IMR-90 (cell line): ENCODE results near the gene NOD2. TPM values are rescaled to one million over a fixed set of nuclear protein-coding genes. Genes with fewer than 3 reads are reported as not detected.

Experiments
- ATAC-seq: fragments of 200-7000 bp; cut with Tn5 transposase; 2 replicates; pipeline ENCODE4 v1.9.1; 2020; ENCODE audit warnings: low read depth, mild to moderate bottlenecking, moderate library complexity
- BruUV-seq: library from RNA; stranded (reverse); fragments of 400-500 nt; replicated peaks from 2 replicates; lab custom pipeline; 2021; lab: Mats Ljungman, UMichigan
- CTCF ChIA-PET: fragments of 300-600 bp; formaldehyde crosslinking; extraction: SDS; loops from one replicate; lab custom pipeline; 2021; ENCODE audit warnings: antibody characterized with exemption; lab: Yijun Ruan, JAX
- POLR2A ChIA-PET: fragments of 300-600 bp; sonication (Branson Sonifier 250); formaldehyde crosslinking; loops from one replicate; lab custom pipeline; 2022; ENCODE audit warnings: antibody characterized with exemption; ENCODE audit not compliant: unreplicated experiment; lab: Charles Lee
- DNase-seq: peaks from one replicate; pipeline ENCODE4 v3.0.0; 2013
- H2AFZ ChIP-seq: replicated peaks from 2 replicates; pipeline ENCODE3; 2013; ENCODE audit warnings: low read length, mild to moderate bottlenecking; ENCODE audit not compliant: poor library complexity
- H2AK5ac ChIP-seq: 2 replicates; pipeline ENCODE4 v1.6.1; 2013; ENCODE audit warnings: low read depth, low read length, inconsistent platforms
- H2AK9ac ChIP-seq: replicated peaks from 2 replicates; pipeline ENCODE3; 2013; ENCODE audit warnings: mild to moderate bottlenecking, low read depth, low read length, moderate library complexity; ENCODE audit not compliant: poor library complexity
- H2BK120ac ChIP-seq: 2 replicates; pipeline ENCODE4 v1.6.1; 2013; ENCODE audit warnings: low read depth, low read length, inconsistent platforms
- H2BK15ac ChIP-seq: 3 replicates; pipeline ENCODE4 v1.6.1; 2013; ENCODE audit warnings: low read depth, low read length, inconsistent platforms
- H2BK20ac ChIP-seq: 2 replicates; pipeline ENCODE4 v1.6.1; 2013; ENCODE audit warnings: low read depth, mild to moderate bottlenecking, inconsistent platforms, low read length, moderate library complexity
- H2BK5ac ChIP-seq: 2 replicates; pipeline ENCODE4 v1.6.1; 2013; ENCODE audit warnings: mild to moderate bottlenecking, low read depth, low read length, inconsistent platforms; ENCODE audit not compliant: poor library complexity, severe bottlenecking
- H3K14ac ChIP-seq: replicated peaks from 2 replicates; pipeline ENCODE4 v1.6.1; 2013; ENCODE audit warnings: low read depth, low read length, inconsistent platforms
- H3K18ac ChIP-seq: 2 replicates; pipeline ENCODE4 v1.6.1; 2013; ENCODE audit warnings: low read depth, low read length, control low read depth
- H3K23ac ChIP-seq: 2 replicates; pipeline ENCODE4 v1.6.1; 2013; ENCODE audit warnings: low read depth, low read length, inconsistent platforms
- H3K27ac ChIP-seq: 2 replicates; pipeline ENCODE4 v1.5.1; 2013; ENCODE audit warnings: mild to moderate bottlenecking, control low read depth, low read length; ENCODE audit not compliant: insufficient read depth
- H3K27me3 ChIP-seq: 2 replicates; pipeline ENCODE4 v1.6.1; 2013; ENCODE audit warnings: low read length; ENCODE audit not compliant: control insufficient read depth, insufficient read depth
- H3K36me3 ChIP-seq: 2 replicates; pipeline ENCODE4 v1.6.1; 2013; ENCODE audit warnings: low read length, mixed read lengths; ENCODE audit not compliant: control insufficient read depth, insufficient read depth
- H3K4ac ChIP-seq: 2 replicates; pipeline ENCODE4 v1.6.1; 2013; ENCODE audit warnings: low read depth, low read length, inconsistent platforms
- H3K4me1 ChIP-seq: 2 replicates; pipeline ENCODE4 v1.6.1; 2013; ENCODE audit warnings: low read length, mixed read lengths; ENCODE audit not compliant: control insufficient read depth, insufficient read depth
- H3K4me2 ChIP-seq: 2 replicates; pipeline ENCODE4 v1.6.1; 2013; ENCODE audit warnings: low read depth, mild to moderate bottlenecking, control low read depth, low read length, moderate library complexity
- H3K4me3 ChIP-seq: 2 replicates; pipeline ENCODE4 v1.5.1; 2013; ENCODE audit warnings: low read depth, mild to moderate bottlenecking, control low read depth, low read length, moderate library complexity; ENCODE audit not compliant: insufficient read depth
- H3K56ac ChIP-seq: 2 replicates; pipeline ENCODE4 v1.6.1; 2013; ENCODE audit warnings: low read length, inconsistent platforms; ENCODE audit not compliant: insufficient read depth; ENCODE audit errors: extremely low read depth
- H3K79me1 ChIP-seq, 2 experiments: 2 replicates each; pipeline ENCODE4 v1.6.1; 2013; ENCODE audit warnings: low read length in 2 of 2, inconsistent platforms in 1 of 2, low read depth in 1 of 2
- H3K9ac ChIP-seq: 2 replicates; pipeline ENCODE4 v1.6.1; 2013; ENCODE audit warnings: low read depth, low read length, control low read depth
- H3K9me1 ChIP-seq: 2 replicates; pipeline ENCODE4 v1.6.1; 2013; ENCODE audit warnings: low read length, inconsistent platforms; ENCODE audit not compliant: insufficient read depth
- H3K9me3 ChIP-seq: 2 replicates; pipeline ENCODE4 v1.6.1; 2013; ENCODE audit warnings: low read length; ENCODE audit not compliant: control insufficient read depth, insufficient read depth
- H4K20me1 ChIP-seq: 2 replicates; pipeline ENCODE4 v1.6.1; 2013; ENCODE audit warnings: low read length, inconsistent platforms; ENCODE audit not compliant: insufficient read depth
- H4K5ac ChIP-seq: 2 replicates; pipeline ENCODE4 v1.6.1; 2013; ENCODE audit warnings: mild to moderate bottlenecking, low read depth, low read length, control low read depth
- H4K8ac ChIP-seq, 2 experiments: 2 replicates each; pipeline ENCODE4 v1.6.1; 2013; ENCODE audit warnings: low read depth in 2 of 2, low read length in 2 of 2, control low read depth in 1 of 2, inconsistent platforms in 1 of 2
- H4K91ac ChIP-seq: 2 replicates; pipeline ENCODE4 v1.6.1; 2013; ENCODE audit warnings: low read depth, low read length, inconsistent platforms; ENCODE audit not compliant: insufficient read depth
- RCOR1 ChIP-seq: IDR thresholded peaks from 2 replicates; pipeline ENCODE4 v1.6.1; 2012; ENCODE audit warnings: mild to moderate bottlenecking, low read length, improper control_type of control experiment; ENCODE audit not compliant: insufficient replicate concordance
- USF2 ChIP-seq: fragments of 150-350 bp; IDR thresholded peaks from 2 replicates; pipeline ENCODE4 v1.6.1; 2017; ENCODE audit warnings: mild to moderate bottlenecking, antibody characterized with exemption, low read length, low read depth
- WGBS, 2 experiments: methylation state at CpG; one replicate each; pipeline versions ENCODE4 v1.1.5 to v1.1.7; 2013; ENCODE audit warnings: missing lambda C conversion rate in 2 of 2; ENCODE audit not compliant: insufficient read length in 1 of 2; ENCODE audit errors: extremely low coverage in 2 of 2; 5-methylcytosine and 5-hydroxymethylcytosine counted together
- dilution Hi-C: fragments of 300-500 bp; cut with HindIII; formaldehyde crosslinking; loops from one replicate; pipeline ENCODE4 v1.14.3; 2018; ENCODE audit warnings: low sequenced_read_pairs; ENCODE audit not compliant: unreplicated experiment
- in situ Hi-C: fragments of 300-500 bp; cut with MboI; formaldehyde crosslinking; loops from 3 replicates; pipeline ENCODE4 v1.14.3; 2019; ENCODE audit warnings: low sequenced_read_pairs, inconsistent platforms, mixed read lengths
- intact Hi-C: fragments of 100-400 bp; cut with micrococcal nuclease; formaldehyde crosslinking; loops from 2 replicates; pipeline ENCODE4 v1.10.0; 2022
- polyA plus RNA-seq, 3 experiments: library from polyadenylated mRNA; depleted of rRNA; stranded (reverse); fragments of >200 nt; gene quantifications; 2 replicates each; pipeline ENCODE4 v1.2.3, GENCODE V29; 2012; ENCODE audit warnings: low replicate concordance in 1 of 3
- total RNA-seq: library from RNA; depleted of rRNA; stranded (reverse); fragments of >200 nt; gene quantifications from 2 replicates; pipeline ENCODE4 v1.2.3, GENCODE V29; 2012

The NOD2 gene
- total and polyA plus RNA-seq, 2 of the 4 experiments (the other 2 are of a cell fraction), result not detected

GRCh38 chr16:50741225-50741780 is 47.9 kb downstream of the NOD2 start:
- dilution Hi-C loops, result no loop called here
- Histone ChIP-seq H4K5ac (no peak overlapping the region), H2AFZ (peak overlapping the region; percentile 92), H2AK5ac (no peak overlapping the region), H3K36me3 (peaks cover 4% of the 10 kb centered on the region), H3K56ac (no peak overlapping the region), H3K4me2 (peak overlapping the region; percentile 86), H3K4me1 (peaks cover 9% of the 10 kb centered on the region), H3K9me3 (no peaks in the 10 kb centered on the region), H3K14ac (0 out of 2 replicates have a peak overlapping the region, but pooled peaks have one; percentile 54), H2BK15ac (no peak overlapping the region), H3K4me3 (peak overlapping the region; percentile 45), H3K18ac (no peak overlapping the region; the same call in 1 of the 2 replicates), H2BK5ac (no peak overlapping the region), H3K27me3 (peaks cover 8% of the 10 kb centered on the region), H2BK20ac (no peak overlapping the region), H3K79me1 (peaks cover 6 to 14% of the 10 kb centered on the region in 2 experiments; a peak in 2 of 4 replicates), H4K8ac (peak overlapping the region in 1 of 2 experiments; percentile 11; a peak in 1 of 4 replicates), H3K9ac (no peak overlapping the region), H3K23ac (no peak overlapping the region), H2BK120ac (no peak overlapping the region), H4K91ac (no peak overlapping the region), H3K27ac (no peak overlapping the region), H4K20me1 (no peaks in the 10 kb centered on the region), H3K9me1 (no peaks in the 10 kb centered on the region; the same call in 1 of the 2 replicates), H3K4ac (no peak overlapping the region), H2AK9ac (peak overlapping the region; percentile 47)
- ChIA-PET CTCF (interaction anchor here (0.6 to 0.7 kb wide), 2 partner anchors 65 to 716 kb away, joined by 3 to 4 read pairs; partner anchors contain the start of gene CNEP1R1), POLR2A (interaction anchor here (1.4 kb wide), 1 partner anchor 10 kb away, joined by 5 read pairs; no protein-coding TSS in a partner anchor)
- 11% methylated on average over 17 of the region's 21 CpGs; no CpG with 5 or more reads in 1 of the 2 experiments for WGBS, 2 experiments
- intact Hi-C loops, result loop anchor here (1.0 to 10.0 kb wide), 6 partner anchors 65 to 587 kb away; partner anchors contain the start of gene TENT4B
- no TSS peak for BruUV-seq
- no peak for DNase-seq
- in situ Hi-C loops, result no loop called here
- peak; percentile 73 for TF ChIP-seq RCOR1
- TF ChIP-seq USF2, result no peak
- ATAC-seq, result no peak
